ENCODE results near the gene GOLGA7B.
"Not testable (repeated sequence)": the region's sequence is repeated elsewhere in the genome, so short reads cannot be mapped to it uniquely, and the experiment has no call there.

GOLGA7B gene

DNA sequence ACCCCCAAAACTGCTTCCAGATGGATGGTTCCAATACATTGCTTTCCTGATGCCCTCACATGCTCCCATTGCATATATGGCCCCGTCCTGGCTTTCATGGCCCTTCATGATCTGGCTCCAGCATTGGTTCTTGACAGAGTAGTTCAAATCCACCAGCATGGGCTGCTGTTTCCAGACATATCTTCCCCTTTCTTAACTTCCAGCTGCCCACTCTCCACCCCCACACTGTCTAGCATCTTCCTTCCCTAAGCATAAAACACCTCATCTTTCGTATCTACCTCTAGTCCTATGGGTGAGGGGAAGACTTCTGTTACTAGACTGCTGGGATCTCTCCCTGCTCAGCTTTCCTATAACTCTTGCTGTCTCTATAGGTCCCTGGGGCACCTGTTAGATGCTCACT lies 13.2 kb upstream of the GOLGA7B start:
- no peak for FAIRE-seq

DNA sequence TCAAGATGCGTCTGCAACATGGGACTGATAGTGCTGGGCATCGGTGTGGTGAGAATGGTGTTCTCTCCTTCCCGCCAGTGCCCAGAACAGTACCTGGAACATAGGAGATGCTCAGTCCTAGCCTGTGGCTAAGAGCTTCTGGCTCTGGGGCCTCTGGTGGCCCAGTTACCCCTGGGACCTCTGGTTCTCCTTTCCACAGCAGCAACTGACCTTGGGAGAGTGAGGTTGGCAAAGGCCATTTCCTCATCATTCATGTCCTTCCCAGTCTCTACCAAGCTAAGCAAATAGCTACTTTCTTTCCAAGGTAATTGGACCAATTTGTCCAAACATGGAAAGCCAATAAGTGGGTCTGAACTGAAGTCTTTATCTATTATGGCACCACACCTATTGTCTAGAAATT lies 11.6 kb upstream of the GOLGA7B start:
- FAIRE-seq: no peak

DNA sequence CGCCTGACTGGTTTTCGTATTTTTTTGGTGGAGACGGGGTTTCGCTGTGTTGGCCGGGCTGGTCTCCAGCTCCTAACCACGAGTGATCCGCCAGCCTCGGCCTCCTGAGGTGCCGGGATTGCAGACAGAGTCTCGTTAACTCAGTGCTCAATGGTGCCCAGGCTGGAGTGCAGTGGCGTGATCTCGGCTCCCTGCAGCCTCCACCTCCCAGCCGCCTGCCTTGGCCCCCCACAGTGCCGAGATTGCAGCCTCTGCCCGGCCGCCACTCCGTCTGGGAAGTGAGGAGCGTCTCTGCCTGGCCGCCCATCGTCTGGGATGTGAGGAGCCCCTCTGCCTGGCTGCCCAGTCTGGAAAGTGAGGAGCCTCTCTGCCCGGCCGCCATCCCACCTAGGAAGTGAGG lies 8.5 kb upstream of the GOLGA7B start:
- FAIRE-seq: not testable (repeated sequence)

DNA sequence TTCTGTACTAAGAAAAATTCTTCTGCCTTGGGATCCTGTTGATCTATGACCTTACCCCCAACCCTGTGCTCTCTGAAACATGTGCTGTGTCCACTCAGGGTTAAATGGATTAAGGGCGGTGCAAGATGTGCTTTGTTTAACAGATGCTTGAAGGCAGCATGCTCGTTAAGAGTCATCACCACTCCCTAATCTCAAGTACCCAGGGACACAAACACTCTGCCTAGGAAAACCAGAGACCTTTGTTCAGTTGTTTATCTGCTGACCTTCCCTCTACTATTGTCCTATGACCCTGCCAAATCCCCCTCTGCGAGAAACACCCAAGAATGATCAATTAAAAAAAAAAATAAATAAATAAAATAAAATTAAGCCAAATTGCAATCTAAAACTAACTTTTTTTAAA lies 7.5 kb upstream of the GOLGA7B start:
- FAIRE-seq: not testable (repeated sequence)

DNA sequence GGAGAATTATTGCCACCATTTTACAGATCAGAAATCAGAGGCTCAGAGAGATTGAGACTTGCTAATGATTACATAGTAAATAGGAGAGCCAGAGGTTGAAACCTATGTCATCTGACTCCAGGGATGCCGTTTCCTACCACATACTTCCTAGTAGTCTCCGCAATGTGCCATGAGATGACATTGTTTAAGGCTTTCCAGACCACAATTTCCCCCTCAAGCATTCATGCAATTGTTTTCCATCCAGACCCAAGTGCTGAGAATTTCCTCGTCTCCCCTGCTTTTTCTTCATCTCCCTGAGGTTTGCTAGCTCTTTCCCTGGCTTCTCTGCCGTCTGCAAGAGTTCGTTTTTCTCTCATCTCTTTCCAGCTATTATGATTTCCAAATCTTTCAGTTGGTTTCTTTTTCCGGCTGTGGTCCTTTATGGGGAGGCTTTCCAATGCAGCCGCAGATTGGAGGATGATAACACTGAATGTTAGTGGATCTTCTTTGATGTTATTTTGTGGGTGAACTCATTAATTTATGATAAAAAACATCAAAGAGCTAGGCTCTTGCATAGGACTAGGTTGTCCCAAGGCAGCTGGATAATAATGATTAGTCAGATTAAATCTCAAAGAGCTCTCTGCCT lies 6.9 kb upstream of the GOLGA7B start:
- no peak for FAIRE-seq

DNA sequence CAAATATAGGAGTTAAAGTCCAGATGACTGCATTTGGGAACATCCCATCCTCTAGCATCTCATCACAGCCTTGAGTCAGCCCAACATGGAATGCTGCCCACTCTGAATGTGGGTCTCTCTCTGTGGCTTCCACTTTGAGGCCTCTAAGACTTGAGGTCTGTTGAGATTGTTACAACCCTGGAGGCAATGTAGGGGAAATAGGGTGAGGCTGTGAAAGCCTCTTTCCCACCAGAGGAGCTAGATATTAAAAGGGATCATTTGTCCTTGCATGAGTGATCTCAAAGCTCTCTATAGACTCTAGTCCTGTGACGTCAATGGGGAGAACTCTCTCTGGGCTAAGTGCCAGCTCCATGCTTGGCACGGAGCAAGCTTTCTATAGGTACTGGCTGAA lies 6.4 kb upstream of the GOLGA7B start:
- no peak for FAIRE-seq

DNA sequence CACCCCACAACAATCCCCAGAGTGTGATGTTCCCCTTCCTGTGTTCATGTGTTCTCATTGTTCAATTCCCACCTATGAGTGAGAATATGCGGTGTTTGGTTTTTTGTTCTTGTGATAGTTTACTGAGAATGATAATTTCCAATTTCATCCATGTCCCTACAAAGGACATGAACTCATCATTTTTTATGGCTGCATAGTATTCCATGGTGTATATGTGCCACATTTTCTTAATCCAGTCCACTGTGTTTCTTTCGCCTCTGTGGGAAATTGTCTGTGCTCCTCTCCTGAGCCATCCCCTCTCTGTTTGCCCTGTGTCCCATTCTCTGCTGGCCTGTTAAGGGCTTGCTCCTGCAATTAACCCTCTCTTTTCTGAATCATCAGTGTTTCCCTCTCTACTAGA lies 5.7 kb upstream of the GOLGA7B start:
- FAIRE-seq: not testable (repeated sequence)

DNA sequence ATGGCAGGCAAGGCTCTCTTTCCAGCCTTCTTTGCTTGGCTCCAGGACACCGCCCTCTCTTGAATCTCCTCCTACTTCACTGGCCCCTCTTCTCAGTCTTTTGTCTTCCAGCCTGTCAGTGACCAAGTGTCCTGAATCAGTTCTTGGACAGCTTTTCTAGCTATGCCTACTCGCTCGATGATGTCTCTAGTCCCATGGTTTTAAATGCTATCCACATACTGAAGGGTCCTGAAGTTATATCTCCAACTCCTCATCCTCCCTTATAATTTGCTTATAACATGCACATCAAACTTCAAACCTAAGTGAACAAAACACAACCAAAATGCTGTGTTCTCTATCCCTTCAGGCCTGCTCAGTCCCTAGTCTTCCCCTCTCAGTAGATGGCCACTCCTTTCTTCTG lies 5.0 kb upstream of the GOLGA7B start:
- no peak for FAIRE-seq

DNA sequence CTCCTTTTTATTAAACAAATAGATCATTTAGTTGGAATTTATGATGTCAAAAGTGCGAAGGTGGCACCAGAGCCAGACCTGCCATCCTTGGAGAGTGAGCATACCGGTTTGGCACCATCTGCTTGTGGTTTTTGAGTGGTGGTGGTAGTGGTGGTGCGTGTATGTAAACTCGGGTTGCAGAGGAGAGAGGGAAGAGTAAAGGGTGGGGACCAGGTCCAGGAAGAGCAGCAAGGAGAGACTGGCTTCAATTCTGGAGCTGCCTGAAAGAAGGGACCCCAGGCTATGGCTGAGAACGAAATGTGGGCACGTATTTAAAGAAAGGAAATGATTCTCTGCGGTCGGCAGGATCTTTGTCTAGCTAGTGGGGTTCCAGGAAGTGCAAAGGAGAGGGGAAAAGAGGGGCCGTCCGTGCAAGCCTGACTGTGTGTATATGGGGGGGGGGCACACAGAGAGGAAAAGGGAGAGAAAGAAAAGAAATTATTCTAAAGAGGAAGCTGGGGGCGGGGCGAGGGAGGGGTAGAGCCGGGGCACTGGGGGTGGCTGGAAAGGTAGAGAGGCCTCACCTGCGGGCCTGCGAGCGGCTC lies 448 bp upstream of the GOLGA7B start:
- no peak for FAIRE-seq

DNA sequence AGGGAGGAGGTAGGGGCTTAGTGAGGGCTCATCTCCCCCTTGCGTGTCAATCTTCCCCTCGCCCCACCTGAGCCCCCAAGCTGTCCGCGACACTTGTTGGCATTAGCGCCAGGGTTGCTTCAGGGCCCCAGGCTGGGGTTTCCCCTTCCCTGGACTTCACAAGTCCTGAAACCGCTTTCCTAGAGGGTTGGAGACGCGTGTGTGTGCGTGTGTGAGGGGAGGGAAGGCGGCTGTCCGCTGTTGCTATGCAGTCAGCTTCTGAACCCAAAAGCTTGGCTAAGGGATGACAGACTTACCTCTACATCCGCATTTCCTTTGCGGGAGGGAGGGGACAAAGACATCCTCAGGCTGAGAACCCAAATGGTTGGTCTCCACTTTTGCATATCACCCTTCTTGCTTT lies 803 bp downstream of the GOLGA7B start:
- FAIRE-seq: no peak

DNA sequence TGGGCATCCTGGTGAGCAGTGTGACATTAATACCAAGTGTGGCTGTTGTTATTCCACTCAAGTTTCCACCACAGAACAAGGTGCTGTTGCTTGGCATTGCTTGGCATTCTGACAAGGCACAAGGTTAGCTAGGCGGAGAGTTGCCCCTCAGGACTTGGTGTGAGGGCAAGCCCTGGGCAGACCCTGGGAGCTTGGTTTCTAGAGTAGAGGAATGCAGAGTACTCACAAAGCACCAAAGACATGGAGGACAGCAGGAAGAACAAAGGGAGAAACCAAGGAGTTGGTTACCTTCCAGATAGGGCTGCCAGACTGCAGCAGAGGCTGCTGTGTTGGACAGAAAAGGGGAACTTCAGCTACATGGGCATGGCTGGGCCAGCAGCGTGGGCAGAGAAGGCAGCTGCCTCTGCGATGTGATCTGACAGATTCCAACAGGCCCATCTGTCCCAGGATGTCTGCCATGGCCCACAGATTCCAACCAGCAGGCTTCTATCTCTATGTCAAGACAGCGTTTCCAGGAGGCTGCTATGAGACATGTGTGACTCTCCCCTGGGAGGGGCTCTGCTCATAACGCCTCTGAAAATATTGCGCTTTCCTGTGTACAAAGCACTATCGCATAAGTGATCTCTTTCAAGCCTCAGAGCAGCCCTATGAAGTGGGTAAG lies 1.8 kb downstream of the GOLGA7B start:
- FAIRE-seq: no peak

DNA sequence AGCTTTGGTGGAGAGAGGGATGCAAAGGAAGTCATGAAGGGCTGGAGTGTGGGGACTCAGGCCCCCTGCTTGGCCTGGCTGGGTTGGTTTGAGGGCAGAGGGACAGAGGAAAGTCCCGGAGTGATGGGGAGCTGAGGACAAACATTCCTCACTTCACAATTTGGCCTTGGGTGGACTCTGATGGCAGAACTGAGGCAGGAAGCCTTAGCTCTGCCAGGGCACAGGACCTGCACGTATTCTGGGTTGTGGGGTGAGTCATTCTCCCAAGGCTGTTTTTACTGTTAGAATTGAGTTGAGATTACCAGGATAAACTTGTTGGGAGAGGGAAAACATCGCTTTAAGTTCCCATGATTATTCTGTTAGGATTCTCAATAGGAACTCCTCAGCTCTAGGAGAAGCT lies 2.6 kb downstream of the GOLGA7B start:
- no peak for FAIRE-seq

DNA sequence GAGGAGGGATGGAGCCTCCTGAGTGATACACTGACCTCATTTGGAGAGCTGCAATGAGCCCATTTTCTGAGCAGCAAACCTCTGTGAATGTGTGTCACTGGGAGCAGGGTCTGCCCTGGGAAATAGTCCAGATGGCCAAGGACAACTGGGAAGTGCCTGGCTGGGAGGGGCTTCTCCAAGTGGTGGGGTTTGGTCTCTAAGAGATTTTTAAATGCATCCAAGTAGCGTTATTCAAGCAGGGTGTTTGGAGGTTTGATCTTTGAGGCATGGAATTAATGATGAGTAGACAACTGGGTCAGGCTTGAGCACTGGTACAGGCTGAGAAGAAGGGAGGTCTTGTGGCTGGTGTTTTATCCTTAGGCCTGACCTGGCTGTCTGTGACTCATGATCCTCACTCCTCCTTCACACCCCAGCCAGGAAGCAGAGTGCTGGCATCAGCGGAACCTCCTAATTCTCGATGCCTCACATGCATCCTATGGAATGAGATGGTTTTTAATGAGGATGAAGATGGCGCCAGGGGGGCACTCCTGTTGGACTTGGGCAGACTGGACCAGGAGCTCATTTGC lies 3.3 kb downstream of the GOLGA7B start:
- no peak for FAIRE-seq

DNA sequence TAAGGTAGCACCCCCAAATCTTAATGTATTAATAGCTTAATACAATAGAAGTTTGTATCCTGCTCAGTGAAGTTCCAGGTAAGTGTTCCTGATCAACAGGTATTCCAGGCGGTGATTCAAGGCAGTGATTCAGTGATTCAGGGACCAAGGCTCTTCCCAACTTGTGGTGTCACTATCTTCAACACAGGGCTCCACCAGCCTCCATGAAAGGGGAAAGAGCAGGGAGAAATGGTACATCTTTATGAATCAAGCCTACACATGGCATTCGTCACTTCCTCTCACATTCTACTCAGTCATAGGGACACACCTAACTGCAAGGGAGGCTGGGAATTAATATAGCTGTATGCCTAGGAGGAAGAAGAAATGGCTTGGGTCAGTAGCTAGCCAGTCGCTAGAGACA lies 5.1 kb downstream of the GOLGA7B start:
- no peak for FAIRE-seq

DNA sequence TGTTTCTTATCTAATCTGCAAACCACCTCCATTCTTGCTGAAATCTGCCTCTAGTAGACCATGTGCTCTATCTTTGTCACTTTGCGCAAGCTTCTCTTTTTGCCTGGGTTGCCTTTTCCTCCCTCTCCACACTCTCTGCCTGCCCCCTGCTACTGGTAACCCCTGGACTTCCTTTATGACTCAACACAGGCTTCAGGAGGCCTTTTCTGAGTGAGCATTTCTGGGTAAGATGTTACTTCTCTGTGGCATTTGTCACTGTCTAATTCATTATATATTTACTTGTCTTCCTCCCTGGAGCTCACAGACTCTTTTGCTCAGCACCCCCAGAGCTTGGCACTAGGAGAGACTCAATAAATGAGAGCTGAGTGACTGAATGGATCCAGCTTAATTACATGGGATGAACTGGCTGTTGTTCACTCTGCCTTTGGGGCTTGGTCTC lies 8.4 kb downstream of the GOLGA7B start:
- FAIRE-seq: no peak

DNA sequence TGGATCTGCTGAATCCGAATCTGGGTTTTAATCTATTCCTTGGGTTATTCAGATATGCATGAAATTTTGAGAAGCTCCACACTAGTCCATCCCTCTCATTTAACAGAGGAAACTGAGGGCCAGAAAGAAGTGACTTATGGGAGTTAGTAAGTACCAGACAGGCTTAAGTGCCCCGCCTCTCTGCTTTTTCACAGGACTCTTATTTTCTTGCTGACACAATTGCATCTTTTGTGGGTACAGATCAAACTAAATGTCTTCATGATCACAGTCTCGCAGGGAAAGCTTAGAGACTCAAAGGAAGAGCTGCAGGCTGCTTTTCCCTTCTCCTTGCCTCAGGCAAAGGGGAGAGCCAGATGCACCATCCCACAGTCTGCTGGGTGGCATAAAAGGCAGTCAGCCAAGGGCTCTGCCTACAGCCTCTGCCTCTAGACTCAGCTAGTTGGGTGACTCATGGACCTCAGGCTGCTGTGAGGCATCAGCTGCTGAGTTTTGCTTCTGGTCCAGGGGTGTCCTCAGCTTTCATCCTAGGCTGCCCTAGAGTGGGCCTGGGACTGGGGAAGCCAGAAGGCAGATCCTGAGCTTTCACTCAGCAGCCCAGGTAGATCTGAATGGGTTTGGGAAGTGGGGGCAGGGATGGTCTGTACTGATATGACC lies 11.6 kb downstream of the GOLGA7B start:
- FAIRE-seq: no peak

DNA sequence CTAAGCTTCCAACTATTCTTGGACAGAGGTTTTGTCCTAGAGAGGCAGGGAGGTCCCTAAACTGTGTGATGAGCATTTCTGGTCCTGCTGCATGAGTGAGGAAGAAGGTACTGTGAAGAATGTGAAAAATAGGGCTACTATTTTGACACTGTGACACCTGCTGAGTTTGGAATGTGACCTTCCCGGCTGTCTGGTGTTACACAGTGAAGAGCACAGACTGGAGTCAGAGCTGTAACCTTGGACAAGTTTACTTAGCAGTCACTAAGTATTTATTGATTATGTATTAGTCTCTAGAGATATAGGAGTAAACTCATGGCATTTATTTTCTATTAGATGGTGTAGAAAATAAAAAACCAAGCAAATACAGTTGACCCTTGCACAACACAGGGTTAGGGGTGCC lies 12.3 kb downstream of the GOLGA7B start:
- FAIRE-seq: no peak

DNA sequence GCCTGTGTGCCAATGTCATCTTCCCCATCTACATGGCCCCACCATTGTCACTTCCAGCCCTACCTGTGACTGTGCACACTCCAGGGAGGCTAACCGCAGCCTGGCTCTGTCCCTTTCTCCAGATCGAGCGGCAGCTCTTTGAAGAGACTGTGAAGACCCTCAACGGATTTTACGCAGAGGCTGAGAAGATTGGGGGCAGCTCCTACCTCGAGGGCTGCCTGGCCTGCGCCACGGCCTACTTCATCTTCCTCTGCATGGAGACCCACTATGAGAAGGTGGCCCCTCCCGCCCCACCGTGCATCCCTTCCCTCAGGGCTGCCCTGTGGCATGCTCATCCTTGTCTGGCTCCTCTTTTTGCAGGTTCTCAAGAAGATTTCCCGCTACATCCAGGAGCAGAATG lies 14.2 kb downstream of the GOLGA7B start:
- no peak for FAIRE-seq

DNA sequence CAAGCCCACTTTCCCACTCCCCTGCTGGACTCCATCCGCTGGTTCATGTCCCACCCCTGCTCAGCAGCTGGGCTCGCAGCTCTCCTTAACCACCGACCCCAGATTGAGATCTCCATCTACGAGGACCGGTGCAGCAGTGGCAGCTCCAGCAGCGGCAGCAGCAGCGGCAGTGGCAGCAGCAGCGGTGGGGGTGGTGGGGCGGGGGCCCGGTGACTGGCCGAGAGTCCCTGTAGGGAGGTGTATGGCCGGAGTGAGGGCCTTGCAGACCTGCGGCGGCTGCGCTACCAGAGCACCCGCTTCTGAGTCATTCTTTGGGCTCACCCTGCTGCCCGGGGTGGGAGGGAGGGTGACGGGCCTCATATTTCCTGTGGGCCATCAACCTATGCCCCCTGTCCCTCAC lies 15.8 kb downstream of the GOLGA7B start:
- FAIRE-seq: no peak

DNA sequence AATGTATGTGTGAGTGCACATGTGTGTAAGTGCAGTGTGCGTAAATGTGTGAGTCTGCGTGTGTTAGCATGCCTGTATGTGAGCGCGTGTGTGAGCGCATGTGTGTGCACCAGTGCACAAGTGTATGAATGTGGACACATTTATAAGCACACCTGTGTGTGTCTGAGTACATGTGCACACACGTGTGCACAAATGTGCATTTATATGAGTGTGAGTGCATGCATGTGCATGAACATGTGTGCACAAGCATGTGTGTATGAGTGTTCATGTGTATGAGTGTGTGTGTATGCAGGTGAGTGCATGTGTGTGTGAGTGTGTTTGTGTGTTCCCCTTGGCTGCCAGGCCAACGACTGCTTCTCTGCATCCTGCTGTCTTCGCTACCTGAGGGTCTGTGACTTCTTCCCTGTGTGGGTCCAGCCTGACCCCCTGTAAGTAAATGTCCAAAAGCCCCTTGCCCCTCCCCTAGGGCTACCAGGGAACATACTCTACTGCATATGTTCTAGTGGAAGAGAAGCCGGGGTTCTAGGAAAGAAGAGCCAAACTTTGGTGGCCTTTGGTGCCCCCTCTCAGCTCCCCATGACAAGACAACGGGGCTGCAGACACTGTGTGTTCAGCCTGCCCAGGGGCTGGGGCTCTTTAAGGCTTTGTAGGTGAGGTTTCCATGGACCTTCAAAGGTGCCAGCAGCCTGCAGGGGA lies 17.0 kb downstream of the GOLGA7B start:
- no peak for FAIRE-seq

DNA sequence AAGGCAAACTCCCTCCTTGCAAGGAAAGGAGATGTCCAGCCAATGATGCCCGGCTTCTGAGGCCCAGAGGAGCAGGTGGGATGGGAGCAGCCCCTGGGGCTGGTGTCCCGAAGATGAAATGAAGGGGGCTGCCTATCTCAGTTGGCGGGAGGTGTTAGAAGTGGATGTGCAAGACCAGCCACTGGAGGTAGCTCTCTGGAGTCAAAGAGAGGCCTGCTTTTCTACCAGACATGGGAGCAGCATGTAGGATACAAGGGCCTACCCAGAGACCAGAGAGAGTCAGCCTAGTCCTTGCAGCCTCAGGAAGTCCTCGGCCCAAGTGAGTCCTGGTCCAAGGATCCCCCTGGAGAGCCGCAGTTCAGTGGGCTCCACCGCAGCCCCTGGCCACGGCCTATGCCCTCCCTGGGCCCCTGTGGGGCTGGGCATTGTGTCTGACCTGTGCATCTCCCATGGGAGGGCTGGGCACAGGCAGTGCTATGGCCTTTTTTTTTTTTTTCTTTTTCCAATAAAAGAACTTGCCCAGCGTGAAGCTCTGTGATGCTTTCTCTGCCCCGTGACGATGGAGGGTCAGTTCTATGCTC lies 17.7 kb downstream of the GOLGA7B start:
- no peak for FAIRE-seq

DNA sequence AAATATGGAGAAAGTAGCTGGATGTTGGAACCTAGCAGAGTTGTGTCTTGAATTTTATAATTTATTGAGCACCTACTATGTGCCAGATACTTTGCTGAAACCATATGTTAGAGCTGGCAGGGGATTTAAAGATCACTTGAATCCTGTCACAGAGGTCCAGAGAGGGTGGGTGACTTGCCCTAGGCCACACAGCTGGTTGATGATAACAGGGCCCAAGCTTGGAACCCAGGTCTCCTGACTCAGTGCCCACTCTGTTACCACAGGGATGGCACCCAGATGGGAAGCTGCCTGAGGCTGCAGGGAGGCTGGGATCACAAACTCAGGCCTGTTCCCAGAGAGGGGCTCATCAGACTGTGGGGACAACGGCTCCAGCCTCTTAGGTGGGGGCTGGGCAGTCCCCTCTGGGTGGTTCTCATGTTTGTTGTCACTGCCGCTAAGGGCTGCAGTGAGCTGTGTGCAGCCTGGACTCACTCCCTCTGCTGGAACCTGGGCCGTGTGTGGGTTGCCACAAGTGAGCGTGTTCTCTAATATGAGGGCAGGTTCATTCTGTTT lies 18.6 kb downstream of the GOLGA7B start:
- FAIRE-seq: no peak
